Stimulated activated CD8-positive, alpha-beta memory T cell treated with anti-CD3 and anti-CD28 coated beads, Interleukin-15, amount 100 ng/mL, for 1 hour (primary cell): ENCODE measurements around the gene ZNF862.

ENCODE experiments used
- DNase-seq: peaks from one replicate; pipeline ENCODE4 v3.0.0-alpha.2; 2020; ENCODE audit warnings: low read depth

ZNF862 gene

DNA sequence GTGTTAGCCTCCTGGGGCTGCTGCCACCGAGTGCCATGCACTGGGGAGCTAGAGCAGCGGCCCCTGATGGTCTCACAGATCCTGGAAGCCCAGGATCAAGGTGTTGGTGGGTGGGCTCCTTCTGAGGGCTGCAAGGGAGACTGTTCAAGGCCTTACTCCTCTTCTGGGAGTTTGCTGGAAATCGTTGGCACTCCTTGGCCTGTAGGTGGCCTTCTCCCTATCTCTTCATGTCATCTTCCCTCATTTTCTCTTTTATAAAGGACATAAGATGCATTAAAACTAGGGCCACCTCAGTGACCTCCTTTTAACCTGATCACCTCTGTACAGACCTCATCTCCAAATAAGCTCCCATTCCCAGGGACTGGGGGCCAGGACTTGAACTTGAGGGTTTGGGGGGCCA lies 27.0 kb upstream of the ZNF862 start:
- no peak for DNase-seq

DNA sequence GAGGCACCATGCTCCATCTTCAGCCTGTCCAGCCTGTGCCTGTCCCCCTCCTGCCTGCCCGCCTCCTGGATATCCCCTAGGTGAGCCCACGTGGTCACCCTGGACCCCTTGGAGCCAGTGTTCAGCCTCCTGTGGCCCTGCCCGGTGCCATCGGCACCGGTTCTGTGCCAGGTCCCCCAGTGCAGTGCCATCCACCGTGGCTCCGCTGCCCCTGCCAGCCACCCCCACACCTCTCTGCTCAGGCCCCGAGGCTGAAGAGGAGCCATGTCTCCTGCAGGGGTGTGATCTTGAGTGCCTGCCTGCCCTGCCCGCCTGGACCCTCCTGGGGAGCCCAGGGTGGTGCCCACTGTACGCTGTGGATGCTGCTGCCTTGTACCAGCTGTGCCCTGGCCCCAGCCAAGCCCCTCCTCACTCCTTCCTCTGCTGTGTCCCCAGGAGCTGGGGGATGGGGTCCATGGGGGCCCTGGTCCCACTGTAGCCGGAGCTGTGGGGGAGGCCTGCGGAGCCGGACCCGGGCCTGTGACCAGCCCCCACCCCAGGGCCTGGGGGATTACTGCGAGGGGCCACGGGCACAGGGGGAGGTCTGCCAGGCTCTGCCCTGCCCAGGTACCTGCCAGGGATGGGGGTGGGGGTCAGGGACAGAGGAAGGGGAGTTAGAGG lies 26.2 kb upstream of the ZNF862 start:
- no peak for DNase-seq

GRCh38 chr7:149813254-149814035 lies 24.7 kb upstream of the ZNF862 start:
- no peak for DNase-seq

- no peak for DNase-seq
These were observed 23.7 kb upstream of the ZNF862 start for GRCh38 chr7:149814494-149814893.

DNA sequence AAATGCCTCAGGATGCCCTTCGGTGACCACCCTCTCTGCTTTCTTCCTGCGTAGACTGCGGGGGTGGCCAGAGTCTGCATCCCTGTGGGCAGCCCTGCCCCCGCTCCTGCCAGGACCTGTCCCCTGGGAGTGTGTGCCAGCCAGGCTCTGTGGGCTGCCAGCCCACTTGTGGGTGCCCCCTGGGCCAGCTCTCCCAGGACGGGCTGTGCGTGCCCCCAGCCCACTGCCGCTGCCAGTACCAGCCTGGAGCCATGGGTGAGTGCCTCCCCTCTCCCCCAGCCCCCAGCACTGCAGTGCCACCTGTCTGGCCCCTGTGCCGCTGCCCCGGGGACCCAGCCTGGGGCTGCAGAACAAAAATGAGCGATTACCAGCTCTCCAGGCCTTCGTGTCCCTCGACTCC lies 23.1 kb upstream of the ZNF862 start:
- no peak for DNase-seq

GRCh38 chr7:149815661-149816266 lies 22.4 kb upstream of the ZNF862 start:
- no peak for DNase-seq

- DNase-seq = no peak
These were observed 21.9 kb upstream of the ZNF862 start for GRCh38 chr7:149816267-149816751.

DNA sequence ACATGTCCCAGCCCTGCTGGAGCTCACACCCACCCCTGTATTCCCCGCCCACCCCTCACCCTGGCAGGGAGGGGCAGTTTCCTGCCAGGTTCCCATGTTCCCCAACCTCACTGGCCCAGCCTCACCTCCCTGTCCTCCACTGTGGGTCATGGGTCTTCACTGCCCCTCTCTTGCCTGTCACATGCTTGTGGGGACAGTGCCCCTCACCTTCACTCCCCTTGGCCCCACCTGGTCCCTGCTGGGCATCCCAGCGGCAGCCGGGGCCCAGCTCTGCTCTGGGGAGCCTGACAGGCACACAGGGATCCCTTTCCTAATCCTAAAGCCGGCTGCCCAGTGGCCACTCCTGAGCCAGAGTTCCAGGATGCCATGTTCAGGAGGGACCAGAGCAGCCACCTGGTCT lies 21.4 kb upstream of the ZNF862 start:
- no peak for DNase-seq

- DNase-seq = no peak
These were observed 20.8 kb upstream of the ZNF862 start for GRCh38 chr7:149817301-149817771.

GRCh38 chr7:149817836-149818535 lies 20.2 kb upstream of the ZNF862 start:
- no peak for DNase-seq

DNA sequence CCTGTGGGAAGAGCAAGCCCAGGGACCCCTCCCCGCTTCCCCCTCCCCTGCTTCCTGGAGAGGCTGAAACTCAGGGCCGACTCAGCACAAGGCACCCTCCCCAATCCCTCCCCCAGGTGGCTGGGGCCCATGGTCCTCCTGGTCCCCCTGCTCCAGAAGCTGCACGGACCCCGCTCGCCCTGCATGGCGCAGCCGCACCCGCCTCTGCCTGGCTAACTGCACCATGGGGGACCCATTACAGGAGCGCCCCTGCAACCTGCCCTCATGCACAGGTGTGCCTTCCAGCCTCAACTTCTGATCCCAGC lies 19.7 kb upstream of the ZNF862 start:
- DNase-seq = no peak

GRCh38 chr7:149819141-149819960 lies 18.8 kb upstream of the ZNF862 start:
- no peak for DNase-seq

- DNase-seq = no peak
These were observed 18.2 kb upstream of the ZNF862 start for GRCh38 chr7:149819961-149820340.

DNA sequence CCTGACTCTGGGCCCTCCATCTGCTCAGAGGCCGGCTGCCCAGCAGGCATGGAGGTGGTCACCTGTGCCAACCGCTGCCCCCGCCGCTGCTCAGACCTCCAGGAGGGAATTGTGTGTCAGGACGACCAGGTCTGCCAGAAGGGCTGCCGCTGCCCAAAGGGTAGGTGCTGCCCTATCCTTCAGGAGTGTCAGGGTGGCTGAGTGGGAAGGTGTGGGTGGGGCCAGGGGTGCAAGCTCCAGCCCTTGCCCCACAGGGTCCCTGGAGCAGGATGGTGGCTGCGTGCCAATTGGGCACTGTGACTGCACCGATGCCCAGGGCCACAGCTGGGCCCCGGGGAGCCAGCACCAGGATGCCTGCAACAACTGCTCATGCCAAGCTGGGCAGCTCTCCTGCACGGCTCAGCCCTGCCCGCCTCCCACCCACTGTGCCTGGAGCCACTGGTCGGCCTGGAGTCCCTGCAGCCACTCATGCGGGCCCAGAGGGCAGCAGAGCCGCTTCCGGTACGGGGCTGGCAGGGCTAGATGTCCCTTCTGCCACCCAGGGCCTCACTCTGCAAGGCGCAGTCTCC lies 17.5 kb upstream of the ZNF862 start:
- no peak for DNase-seq

GRCh38 chr7:149821191-149822148 lies 16.7 kb upstream of the ZNF862 start:
- no peak for DNase-seq

GRCh38 chr7:149822353-149822943 lies 15.7 kb upstream of the ZNF862 start:
- DNase-seq = no peak

DNA sequence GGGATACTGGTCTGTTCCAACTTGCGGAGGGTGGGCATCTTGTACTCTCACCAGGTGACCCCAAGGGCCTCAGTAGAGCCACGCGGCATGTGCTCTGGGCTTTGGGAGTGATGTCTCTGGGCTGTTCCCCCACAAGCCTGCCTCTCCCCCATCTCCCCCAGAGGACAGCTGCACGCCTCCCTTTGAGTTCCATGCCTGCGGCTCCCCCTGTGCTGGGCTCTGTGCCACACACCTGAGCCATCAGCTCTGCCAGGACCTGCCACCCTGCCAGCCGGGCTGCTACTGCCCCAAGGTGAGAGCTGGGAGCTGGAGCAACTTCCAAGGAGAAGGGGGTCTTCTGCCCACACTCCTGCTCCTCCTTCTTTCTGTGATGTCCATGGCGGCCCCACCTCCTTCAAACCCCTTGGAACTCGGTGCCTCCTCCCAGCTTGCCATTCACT lies 15.0 kb upstream of the ZNF862 start:
- DNase-seq = no peak

GRCh38 chr7:149823631-149824199 lies 14.5 kb upstream of the ZNF862 start:
- DNase-seq = no peak

DNA sequence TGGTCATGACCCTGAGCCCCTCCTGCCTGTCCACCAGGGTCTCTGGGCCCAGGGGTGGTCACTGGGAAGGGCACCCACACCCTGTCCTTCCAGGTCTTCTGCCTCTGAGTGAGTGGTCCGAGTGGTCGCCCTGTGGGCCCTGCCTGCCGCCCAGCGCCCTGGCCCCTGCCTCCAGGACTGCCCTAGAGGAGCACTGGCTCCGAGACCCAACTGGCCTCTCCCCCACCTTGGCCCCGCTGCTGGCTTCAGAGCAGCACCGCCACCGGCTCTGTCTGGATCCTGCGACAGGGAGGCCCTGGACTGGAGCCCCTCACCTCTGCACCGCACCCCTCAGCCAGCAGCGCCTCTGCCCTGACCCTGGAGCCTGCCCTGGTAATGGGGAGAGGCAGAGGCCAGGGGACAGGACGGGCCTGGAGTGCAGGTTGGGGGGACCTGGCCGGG lies 13.9 kb upstream of the ZNF862 start:
- DNase-seq = no peak
